D341Med (cell line): ENCODE results near the gene ASIC4.

Experiments used
- DNase-seq: peaks from one replicate; pipeline ENCODE4 v3.0.0; 2012; ENCODE audit warnings: low spot score

ASIC4 gene

GRCh38 chr2:219552382-219553167 lies 38.3 kb downstream of the ASIC4 start:
- DNase-seq, result peak; percentile 90

- no peak for DNase-seq
Observed at GRCh38 chr2:219553168-219553417, 38.8 kb downstream of the ASIC4 start.

DNA sequence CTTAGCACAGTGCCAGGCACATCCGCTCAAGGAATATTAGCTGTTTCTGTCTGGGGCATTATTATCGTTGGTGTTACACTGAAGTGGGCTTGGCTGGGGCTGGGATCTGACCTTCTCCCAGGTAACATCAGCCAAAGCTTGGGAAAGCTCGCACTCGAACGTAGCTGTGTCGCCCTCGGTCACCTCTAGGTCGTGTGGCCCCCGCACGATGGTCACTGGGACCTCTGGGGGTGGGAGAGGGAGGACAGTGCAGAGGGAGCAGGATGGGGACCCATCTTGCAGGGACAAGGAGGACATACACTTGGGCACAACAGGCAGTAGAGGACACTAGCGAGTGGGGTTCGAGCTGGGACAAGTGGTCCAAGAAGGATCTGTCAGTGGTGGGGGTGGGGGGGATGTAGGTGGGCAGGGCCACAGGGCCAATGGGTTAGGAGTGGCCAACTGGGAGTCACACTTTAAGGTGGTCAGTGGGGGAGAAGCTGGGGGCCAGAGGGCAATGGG lies 39.2 kb downstream of the ASIC4 start:
- DNase-seq, result no peak

- DNase-seq, result no peak
Observed at GRCh38 chr2:219554350-219554749, 40.1 kb downstream of the ASIC4 start.

DNA sequence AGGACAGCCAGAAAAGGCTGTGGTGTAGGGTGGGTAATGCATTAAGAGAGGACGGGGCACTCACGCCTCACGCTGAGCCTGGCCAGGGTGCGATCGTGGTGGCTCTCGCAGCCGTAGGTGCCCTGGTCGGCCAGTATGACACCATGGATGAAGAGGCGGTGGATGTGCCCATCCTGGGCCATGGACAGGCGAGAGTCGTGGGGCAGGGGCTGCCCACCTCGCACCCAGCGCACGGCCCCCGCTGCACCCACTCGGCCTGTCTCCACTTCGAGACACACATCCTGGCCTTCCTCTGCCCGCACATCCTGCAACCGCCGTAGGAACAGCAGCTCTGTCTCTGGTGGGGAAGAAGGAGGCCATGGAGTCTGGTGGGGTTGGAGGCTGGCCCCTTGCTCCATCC lies 41.7 kb downstream of the ASIC4 start:
- no peak for DNase-seq

DNA sequence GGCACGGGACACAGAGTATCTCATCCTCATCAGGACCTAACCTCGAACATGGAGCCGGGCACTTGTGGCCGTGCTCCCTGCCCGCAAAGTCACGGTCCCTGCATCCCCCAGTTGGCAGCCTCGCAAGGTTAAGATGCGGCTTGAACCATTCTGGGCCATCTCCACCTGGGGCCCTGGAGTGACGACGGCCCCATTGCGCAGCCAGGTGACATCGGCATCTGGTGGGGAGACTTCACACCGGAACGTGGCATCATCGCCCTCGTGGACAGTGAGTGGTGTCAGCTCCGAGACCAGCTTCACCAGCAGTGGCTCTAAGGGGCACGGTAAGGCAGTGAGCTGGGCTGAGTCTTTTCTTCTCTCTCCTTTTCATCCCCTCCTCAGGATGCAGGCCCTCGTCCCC lies 42.1 kb downstream of the ASIC4 start:
- no peak for DNase-seq

- no peak for DNase-seq
Observed at GRCh38 chr2:219557320-219557719, 43.0 kb downstream of the ASIC4 start.

DNA sequence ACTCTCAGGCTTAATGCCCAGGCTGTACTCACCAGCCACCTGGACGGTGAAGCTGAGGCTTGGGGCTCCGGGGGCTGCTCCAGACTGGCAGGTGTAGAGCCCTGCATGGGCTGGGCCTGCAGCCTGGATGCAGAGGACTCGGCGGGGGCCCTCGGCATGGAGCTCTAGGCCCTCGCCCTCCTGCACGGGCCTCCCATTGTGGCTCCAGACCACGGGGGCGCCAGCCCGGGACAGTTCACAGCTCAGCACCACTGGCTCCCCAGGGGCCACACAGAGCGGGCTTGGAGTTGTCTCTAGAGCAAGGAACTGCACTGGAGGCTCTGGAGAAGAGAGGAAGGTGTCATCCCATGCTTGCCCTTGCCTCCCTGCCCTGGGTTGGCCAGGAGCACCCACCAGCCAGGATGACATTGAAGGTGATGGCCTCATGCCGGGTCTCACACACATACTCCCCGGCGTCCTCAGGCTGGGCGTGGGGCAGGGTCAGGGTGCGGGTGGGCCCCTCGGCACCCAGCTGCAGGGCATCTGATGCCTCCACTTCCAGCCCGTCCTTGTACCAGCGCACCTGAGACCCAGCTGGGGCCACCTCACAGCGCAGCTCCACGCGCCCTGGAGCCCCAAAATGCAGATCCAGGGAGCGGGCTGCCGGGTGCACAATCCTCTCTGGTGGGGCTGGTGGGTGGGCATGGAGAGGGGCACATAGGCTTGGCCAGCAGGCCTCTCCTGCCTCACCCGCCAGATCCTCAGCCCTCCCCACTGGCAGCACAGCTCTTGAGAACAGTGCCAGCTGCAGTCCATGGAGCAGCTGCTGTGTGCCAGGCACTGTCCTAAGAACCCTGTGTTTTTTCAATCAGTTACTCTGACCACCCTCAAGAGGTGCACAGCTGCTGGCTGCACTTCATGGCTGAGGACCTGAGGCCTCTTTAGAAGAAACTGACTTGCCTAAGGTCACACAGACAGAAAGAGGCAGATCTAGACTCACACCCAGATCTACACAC lies 43.8 kb downstream of the ASIC4 start:
- DNase-seq, result no peak

DNA sequence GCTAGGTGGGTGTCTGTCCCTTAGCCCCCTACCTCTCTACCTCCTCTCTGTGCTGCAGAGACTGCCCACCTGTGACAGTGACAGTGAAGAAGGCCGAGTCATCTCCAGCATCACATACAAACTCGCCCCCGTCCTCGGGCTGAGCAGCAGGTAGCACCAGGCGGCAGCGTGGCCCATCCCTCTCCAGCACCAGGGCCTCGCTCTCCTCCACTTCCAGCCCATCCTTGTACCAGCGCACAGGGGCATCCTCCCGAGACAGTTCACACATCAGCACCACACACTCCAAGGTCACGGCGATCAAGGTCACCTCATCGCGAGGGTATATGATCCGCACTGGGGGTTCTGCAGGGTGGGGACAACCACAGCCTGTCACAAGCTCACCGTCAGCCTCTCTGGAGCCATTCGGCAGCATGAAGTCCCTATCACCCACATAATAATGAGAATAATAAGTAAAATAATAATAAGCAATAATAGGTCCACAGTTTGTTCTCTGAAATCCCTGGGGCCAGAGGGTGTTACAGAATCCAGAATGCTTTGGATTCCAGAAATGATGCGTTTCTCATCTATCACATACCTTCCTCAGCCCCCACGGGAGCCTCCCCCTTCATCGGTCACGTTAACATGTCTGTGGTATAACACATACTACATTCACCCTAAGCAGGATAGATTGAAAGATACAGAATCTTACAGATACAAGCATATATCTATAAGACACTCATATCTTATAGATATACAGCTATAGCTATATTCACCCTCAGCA lies 45.1 kb downstream of the ASIC4 start:
- no peak for DNase-seq

DNA sequence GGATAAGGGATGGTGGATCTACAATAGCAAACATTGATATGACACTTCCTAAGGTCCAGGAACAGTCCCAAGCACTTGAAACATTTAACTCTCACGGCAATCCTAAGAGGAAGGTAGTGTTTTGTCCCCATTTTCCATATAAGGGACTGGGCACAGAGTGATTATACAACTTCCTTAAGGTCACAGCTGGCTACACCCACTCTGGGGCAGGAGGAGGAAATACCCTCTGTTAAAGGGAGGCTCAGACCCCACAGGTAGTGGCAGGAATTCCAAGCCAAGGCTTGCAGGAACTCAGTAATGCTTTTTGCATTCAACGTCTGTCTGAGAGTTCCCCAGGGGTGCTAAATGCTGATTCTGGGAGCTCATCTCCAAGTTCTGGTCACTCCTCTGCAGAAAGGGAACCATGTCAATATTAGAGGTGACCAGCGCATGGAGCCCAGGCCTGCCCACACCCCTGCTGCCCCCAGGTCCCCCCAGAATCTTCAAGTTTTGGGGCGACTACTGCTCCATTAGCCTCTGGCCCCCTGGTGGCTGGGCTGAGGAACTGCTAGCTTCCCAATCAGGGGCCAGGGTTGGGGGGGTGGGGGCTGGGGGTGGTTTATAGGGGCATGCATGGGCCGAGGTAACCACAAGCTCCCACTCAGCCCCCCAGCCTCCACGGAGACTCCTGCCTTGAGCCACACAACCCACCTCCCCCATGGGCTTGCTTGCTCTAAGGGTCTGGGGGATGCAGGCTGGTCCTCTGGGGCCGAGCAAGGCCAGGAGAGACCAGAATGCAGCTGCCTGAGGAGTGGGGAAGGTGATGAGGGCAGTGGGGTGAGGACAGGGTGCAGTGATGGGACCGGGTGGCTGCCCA lies 46.0 kb downstream of the ASIC4 start:
- peak; percentile 72 for DNase-seq

DNA sequence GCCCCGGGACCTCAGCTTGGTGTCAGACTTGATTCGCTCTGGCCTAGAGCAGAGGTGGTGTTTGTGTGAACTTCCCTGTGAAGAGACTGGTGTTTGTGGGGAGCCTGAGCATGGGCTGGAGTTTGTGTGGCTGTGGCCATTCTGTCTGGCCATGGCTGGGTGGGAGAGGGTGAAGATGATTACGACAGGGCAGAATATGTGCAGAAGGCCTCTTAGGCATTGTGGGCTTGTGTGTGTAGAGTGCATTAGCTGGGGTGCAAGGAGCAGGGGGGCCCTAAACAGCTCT lies 46.6 kb downstream of the ASIC4 start:
- DNase-seq, result no peak

DNA sequence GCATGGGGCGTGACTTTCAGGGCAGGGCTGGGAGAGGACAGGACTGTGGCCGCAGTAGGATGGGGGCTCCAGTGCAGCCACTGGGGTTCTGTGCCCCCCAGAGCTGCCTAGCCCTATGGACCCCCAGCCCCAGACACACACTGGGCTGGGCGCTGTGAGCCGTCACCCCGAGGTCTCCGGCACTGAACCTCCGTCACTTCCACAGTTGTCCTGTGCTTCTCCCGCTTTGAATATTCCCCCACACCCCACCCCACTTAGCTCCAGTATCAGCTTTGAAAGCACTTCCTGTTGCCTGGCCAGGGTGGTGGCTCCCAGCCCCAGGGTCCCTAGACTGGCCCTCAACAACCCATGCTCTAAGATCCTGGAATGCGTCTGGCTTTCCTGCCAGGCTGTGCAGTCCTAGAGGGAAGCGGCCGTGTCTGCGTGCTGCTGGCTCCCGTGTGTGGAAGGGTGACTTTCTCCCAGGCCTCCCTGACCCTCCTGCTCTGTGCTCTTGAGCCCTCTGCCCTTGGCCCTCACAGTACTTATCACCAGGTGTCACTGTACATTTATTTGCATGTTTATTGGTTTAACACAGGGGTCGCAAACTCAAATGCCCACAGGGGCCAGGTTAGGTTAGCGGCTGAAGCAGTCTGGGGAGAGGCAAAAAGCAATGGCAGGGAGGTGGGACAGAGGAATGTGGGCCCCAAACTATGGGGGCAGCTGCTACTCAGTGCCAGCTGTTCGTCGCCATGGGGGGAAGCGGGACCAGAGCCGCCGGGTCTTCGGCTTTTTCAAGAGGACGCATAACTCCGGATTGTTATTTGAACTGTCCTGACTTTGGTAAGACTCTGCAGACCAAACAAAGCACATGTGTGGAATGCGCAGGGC lies 47.1 kb downstream of the ASIC4 start:
- DNase-seq, result no peak

- no peak for DNase-seq
Observed at GRCh38 chr2:219562049-219563020, 48.1 kb downstream of the ASIC4 start.

GRCh38 chr2:219563271-219563928 lies 49.1 kb downstream of the ASIC4 start:
- no peak for DNase-seq

GRCh38 chr2:219565130-219566080 lies 51.1 kb downstream of the ASIC4 start:
- no peak for DNase-seq

GRCh38 chr2:219566640-219567039 lies 52.4 kb downstream of the ASIC4 start:
- peak; percentile 8 for DNase-seq

DNA sequence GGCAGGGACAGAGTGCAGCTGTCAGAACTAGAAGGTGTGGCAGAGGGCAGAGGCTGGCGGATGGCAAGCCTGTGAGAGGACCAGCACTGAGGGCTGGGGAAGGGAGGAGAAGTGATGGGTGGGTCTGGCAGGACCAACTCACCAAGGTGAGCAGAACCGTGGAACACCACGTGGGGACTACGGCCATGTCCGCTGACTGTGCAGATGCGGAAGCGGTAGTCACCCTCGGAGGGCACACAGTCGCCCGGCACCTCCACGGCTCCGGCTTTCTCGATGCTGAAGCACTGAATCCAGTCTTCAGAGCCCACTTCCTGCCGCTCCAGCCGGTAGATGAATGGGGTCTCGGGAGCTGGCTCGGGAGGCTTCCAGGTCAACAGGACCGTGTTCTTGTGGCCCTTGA lies 52.8 kb downstream of the ASIC4 start:
- peak; percentile 17 for DNase-seq
